HepG2 (cell line): Measurements from ENCODE around the gene NAV2. TPM values are rescaled to one million over a fixed set of nuclear protein-coding genes. Genes with fewer than 3 reads are reported as not detected.

Experiments
- ERF ChIP-seq: IDR thresholded peaks from 2 replicates; pipeline ENCODE4 v1.6.1; 2018; ENCODE audit warnings: missing biosample characterization, missing genetic modification reagents
- FUBP1 ChIP-seq: sonication (generic); formaldehyde crosslinking; IDR thresholded peaks from 2 replicates; pipeline ENCODE4 v1.5.1; 2020; ENCODE audit warnings: missing genetic modification reagents, mild to moderate bottlenecking, borderline replicate concordance
- HES4 ChIP-seq: sonication (generic); formaldehyde crosslinking; IDR thresholded peaks from 2 replicates; pipeline ENCODE4 v1.9.0; 2021; ENCODE audit warnings: mild to moderate bottlenecking, missing genetic modification reagents, borderline replicate concordance
- MZF1 ChIP-seq: sonication (generic); formaldehyde crosslinking; IDR thresholded peaks from 2 replicates; pipeline ENCODE4 v1.8.1; 2023; ENCODE audit warnings: mild to moderate bottlenecking, missing genetic modification reagents, borderline replicate concordance
- NR2F1 ChIP-seq, 2 experiments: fragments of 450-650 bp in 1 of 2; formaldehyde crosslinking in 1 of 2; IDR thresholded peaks; 2 replicates each; pipeline versions ENCODE4 v1.5.0 to v1.6.1; 2016 to 2020; ENCODE audit warnings: mild to moderate bottlenecking in 1 of 2, missing compliant biosample characterization in 1 of 2, missing genetic modification reagents in 1 of 2, moderate library complexity in 1 of 2
- PHF21A ChIP-seq: sonication (generic); formaldehyde crosslinking; IDR thresholded peaks from 2 replicates; pipeline ENCODE4 v1.5.0; 2020; ENCODE audit warnings: mild to moderate bottlenecking, missing genetic modification reagents
- PTBP1 ChIP-seq: fragments of 200-400 bp; formaldehyde crosslinking; IDR thresholded peaks from 2 replicates; pipeline ENCODE4 v1.6.1; 2018; ENCODE audit warnings: low read length, low read depth; ENCODE audit not compliant: poor library complexity, severe bottlenecking
- REXO4 ChIP-seq: sonication (generic); formaldehyde crosslinking; IDR thresholded peaks from 2 replicates; pipeline ENCODE4 v1.8.0; 2022; ENCODE audit warnings: missing genetic modification reagents, mild to moderate bottlenecking, borderline replicate concordance
- STAT6 ChIP-seq: sonication (generic); formaldehyde crosslinking; IDR thresholded peaks from 2 replicates; pipeline ENCODE4 v1.4.0; 2020; ENCODE audit warnings: missing genetic modification reagents, mild to moderate bottlenecking, borderline replicate concordance
- ZBTB20 ChIP-seq: sonication (generic); formaldehyde crosslinking; IDR thresholded peaks from 2 replicates; pipeline ENCODE4 v1.8.1; 2023; ENCODE audit warnings: missing genetic modification reagents, low read depth, mild to moderate bottlenecking, borderline replicate concordance
- ZNF180 ChIP-seq: sonication (generic); formaldehyde crosslinking; IDR thresholded peaks from 2 replicates; pipeline ENCODE4 v1.4.0; 2020; ENCODE audit warnings: low read depth, missing genetic modification reagents, borderline replicate concordance
- ZNF484 ChIP-seq: sonication (generic); formaldehyde crosslinking; IDR thresholded peaks from 2 replicates; pipeline ENCODE4 v1.5.1; 2020; ENCODE audit warnings: mild to moderate bottlenecking, low read depth, missing genetic modification reagents, borderline replicate concordance
- ZNF547 ChIP-seq: sonication (generic); formaldehyde crosslinking; IDR thresholded peaks from 2 replicates; pipeline ENCODE4 v1.5.1; 2020; ENCODE audit warnings: mild to moderate bottlenecking, missing genetic modification reagents
- ZSCAN29 ChIP-seq: sonication (generic); formaldehyde crosslinking; conservative IDR thresholded peaks from 2 replicates; pipeline ENCODE4 v1.4.0; 2020; ENCODE audit warnings: mild to moderate bottlenecking, missing genetic modification reagents
- polyA plus RNA-seq, 8 experiments: library from polyadenylated mRNA; depleted of rRNA in 3 of 8; stranded (reverse) in 7 of 8; unstranded in 1 of 8; fragments of >200 nt; fragmentation: Illumina TruSeq in 4 of 8; extraction: Trizol in 4 of 8; gene quantifications; 2 replicates each; pipeline versions ENCODE4 v1.2.1 to v1.2.3, GENCODE V29; 2011 to 2016; ENCODE audit warnings: low read depth in 4 of 8, missing spikeins in 1 of 8, mixed read lengths in 1 of 8; ENCODE audit not compliant: insufficient read depth in 1 of 8
- total RNA-seq, 5 experiments: library from RNA; depleted of rRNA; stranded (reverse); fragments of >200 nt; fragmentation: Illumina TruSeq; extraction: Trizol; gene quantifications; 2 replicates each; pipeline ENCODE4 v1.2.3, GENCODE V29; 2016; ENCODE audit warnings: low read depth in 1 of 5
- TF ChIP-seq, protein P1 (sequence below): sonication (generic); formaldehyde crosslinking; IDR thresholded peaks from 2 replicates; pipeline ENCODE4 v1.5.1; 2020; ENCODE audit warnings: mild to moderate bottlenecking, missing genetic modification reagents, borderline replicate concordance
- TF ChIP-seq, protein P2 (sequence below): sonication (generic); formaldehyde crosslinking; IDR thresholded peaks from 2 replicates; pipeline ENCODE4 v1.8.1; 2023; ENCODE audit warnings: mild to moderate bottlenecking, moderate library complexity, missing genetic modification reagents

NAV2 gene
- total and polyA plus RNA-seq, 2 of the 13 experiments (the other 11 are each of a cell fraction or from before 2014, with no cell fraction given), result 9.3 to 34.6 TPM

DNA sequence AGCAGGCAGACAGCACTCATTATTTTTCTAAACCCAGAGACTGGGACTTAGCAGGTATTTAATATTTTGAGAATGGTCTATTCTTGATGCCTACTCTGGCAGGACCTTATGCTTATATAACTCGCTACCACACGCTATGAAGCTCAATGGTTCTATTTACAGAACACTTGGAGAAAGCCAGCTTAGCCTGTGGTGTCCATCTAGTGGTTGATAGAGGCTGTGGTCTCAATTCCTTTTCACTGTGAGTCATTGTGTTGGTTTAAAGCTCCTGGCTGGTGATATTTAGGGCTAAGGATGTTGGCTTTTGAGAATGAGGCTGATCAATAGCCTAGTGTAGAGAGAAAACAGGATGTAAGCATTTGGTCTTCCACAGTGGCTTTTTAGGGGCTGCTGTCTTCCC, 241.3 kb downstream of the NAV2 start (continued):
- TF ChIP-seq STAT6, result 0 out of 2 replicates have a peak, but pooled peaks have one; percentile 27
- TF ChIP-seq, protein P1, sequence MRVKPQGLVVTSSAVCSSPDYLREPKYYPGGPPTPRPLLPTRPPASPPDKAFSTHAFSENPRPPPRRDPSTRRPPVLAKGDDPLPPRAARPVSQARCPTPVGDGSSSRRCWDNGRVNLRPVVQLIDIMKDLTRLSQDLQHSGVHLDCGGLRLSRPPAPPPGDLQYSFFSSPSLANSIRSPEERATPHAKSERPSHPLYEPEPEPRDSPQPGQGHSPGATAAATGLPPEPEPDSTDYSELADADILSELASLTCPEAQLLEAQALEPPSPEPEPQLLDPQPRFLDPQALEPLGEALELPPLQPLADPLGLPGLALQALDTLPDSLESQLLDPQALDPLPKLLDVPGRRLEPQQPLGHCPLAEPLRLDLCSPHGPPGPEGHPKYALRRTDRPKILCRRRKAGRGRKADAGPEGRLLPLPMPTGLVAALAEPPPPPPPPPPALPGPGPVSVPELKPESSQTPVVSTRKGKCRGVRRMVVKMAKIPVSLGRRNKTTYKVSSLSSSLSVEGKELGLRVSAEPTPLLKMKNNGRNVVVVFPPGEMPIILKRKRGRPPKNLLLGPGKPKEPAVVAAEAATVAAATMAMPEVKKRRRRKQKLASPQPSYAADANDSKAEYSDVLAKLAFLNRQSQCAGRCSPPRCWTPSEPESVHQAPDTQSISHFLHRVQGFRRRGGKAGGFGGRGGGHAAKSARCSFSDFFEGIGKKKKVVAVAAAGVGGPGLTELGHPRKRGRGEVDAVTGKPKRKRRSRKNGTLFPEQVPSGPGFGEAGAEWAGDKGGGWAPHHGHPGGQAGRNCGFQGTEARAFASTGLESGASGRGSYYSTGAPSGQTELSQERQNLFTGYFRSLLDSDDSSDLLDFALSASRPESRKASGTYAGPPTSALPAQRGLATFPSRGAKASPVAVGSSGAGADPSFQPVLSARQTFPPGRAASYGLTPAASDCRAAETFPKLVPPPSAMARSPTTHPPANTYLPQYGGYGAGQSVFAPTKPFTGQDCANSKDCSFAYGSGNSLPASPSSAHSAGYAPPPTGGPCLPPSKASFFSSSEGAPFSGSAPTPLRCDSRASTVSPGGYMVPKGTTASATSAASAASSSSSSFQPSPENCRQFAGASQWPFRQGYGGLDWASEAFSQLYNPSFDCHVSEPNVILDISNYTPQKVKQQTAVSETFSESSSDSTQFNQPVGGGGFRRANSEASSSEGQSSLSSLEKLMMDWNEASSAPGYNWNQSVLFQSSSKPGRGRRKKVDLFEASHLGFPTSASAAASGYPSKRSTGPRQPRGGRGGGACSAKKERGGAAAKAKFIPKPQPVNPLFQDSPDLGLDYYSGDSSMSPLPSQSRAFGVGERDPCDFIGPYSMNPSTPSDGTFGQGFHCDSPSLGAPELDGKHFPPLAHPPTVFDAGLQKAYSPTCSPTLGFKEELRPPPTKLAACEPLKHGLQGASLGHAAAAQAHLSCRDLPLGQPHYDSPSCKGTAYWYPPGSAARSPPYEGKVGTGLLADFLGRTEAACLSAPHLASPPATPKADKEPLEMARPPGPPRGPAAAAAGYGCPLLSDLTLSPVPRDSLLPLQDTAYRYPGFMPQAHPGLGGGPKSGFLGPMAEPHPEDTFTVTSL (CRISPR knock-in tag), result peak; percentile 67; the same call in 1 of the 2 replicates
- TF ChIP-seq ERF (CRISPR knock-in tag), result peak; percentile 76
- no peak for TF ChIP-seq PTBP1
- peak; percentile 63 for TF ChIP-seq PHF21A (CRISPR knock-in tag)
- TF ChIP-seq ZBTB20, result 0 out of 2 replicates have a peak, but pooled peaks have one; percentile 58
- no peak for TF ChIP-seq MZF1
- TF ChIP-seq, protein P2, sequence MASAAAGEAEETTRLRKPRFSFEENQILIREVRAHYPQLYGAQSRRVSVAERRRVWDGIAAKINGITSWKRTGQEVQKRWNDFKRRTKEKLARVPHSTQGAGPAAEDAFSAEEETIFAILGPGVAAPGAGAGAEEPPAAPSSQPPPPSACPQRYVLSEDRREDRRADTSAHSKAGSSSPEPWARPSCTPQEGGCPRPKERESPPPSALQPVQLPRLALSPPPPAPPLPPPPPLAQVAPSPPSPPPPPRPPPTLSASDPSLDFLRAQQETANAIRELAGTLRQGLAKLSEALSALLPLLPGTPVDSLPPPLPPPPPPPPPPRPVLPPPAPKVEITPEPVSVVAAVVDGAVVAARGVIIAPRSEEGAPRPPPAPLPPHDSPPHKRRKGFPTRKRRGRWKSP, result 0 out of 2 replicates have a peak, but pooled peaks have one; percentile 35
- no peak for TF ChIP-seq REXO4 (CRISPR knock-in tag)
- no peak for TF ChIP-seq ZNF484
- TF ChIP-seq FUBP1, result no peak
- TF ChIP-seq ZNF547 (CRISPR knock-in tag), result no peak
- no peak for TF ChIP-seq HES4 (CRISPR knock-in tag)
- no peak for TF ChIP-seq ZSCAN29 (CRISPR knock-in tag)
- TF ChIP-seq ZNF180, result no peak
- no peak for TF ChIP-seq NR2F1 (CRISPR knock-in tag; IDR thresholded peaks at IDR 0.05)
